Activated naive CD8-positive, alpha-beta T cell (primary cell): ENCODE measurements around the gene SNAPC3.
"Not testable (repeated sequence)": the region's sequence is repeated elsewhere in the genome, so short reads cannot be mapped to it uniquely, and the experiment has no call there.

Source experiments
- H3K27ac Mint-ChIP-seq: one replicate; pipeline ENCODE4 v1.8.0; 2021; ENCODE audit warnings: mixed read lengths
- H3K27me3 Mint-ChIP-seq: one replicate; pipeline ENCODE4 v1.8.0; 2021; ENCODE audit warnings: mixed read lengths
- H3K36me3 Mint-ChIP-seq: one replicate; pipeline ENCODE4 v1.8.0; 2021; ENCODE audit warnings: mixed read lengths
- H3K4me1 Mint-ChIP-seq: one replicate; pipeline ENCODE4 v1.8.0; 2021; ENCODE audit warnings: low read depth, mixed read lengths
- H3K4me3 Mint-ChIP-seq: one replicate; pipeline ENCODE4 v1.8.0; 2021; ENCODE audit warnings: mild to moderate bottlenecking, mixed read lengths
- H3K9me3 Mint-ChIP-seq: one replicate; pipeline ENCODE4 v1.8.0; 2021; ENCODE audit warnings: low read depth, mixed read lengths

The SNAPC3 gene

DNA sequence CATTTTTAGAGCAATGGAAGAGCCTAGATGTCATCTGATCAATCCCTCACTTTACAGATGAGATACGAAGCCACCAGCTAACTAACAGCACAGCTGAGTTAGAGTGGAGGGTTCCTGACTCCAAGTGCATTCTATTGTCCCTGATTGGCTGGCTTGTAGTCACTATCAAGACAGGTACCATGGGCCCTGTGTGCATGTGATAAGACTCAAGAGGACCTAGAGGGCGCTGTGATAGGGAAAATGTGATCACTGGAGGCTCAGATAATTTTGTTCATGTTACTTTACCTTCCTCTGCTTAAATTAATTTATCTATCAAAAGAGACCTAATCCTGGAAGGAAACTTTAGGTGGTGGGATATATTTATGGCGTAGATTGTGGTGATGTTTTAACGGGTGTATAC is 19.5 kb upstream of the SNAPC3 start:
- H3K4me1 Mint-ChIP-seq, result no peaks in the 10 kb centered on the region
- no peaks in the 10 kb centered on the region for H3K27me3 Mint-ChIP-seq
- peaks cover 4% of the 10 kb centered on the region for H3K9me3 Mint-ChIP-seq
- H3K4me3 Mint-ChIP-seq, result no peak overlapping the region
- H3K36me3 Mint-ChIP-seq, result peaks cover 5% of the 10 kb centered on the region
- H3K27ac Mint-ChIP-seq, result no peak overlapping the region

DNA sequence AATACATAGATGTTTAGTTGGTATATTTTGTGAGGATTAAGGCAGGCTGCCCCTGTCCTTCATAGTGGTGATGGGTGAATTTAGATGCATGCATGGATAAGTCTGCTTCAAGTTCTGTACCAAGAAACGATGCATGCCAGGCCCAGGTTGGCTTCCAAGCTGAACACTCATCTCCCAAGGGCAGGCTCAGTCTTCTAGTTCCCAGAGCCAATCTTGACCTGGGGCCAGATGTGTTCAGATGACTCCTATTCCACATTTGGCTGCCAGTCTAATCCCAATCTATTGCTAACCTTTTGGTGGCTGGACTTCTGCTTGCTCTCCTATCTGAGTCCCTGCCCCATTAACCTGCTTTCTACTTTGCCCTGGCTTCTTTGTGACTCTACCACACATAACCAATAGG is 18.5 kb upstream of the SNAPC3 start:
- no peaks in the 10 kb centered on the region for H3K27me3 Mint-ChIP-seq
- no peaks in the 10 kb centered on the region for H3K4me1 Mint-ChIP-seq
- peaks cover 3% of the 10 kb centered on the region for H3K9me3 Mint-ChIP-seq
- no peak overlapping the region for H3K4me3 Mint-ChIP-seq
- no peak overlapping the region for H3K27ac Mint-ChIP-seq
- peaks cover 5% of the 10 kb centered on the region for H3K36me3 Mint-ChIP-seq

DNA sequence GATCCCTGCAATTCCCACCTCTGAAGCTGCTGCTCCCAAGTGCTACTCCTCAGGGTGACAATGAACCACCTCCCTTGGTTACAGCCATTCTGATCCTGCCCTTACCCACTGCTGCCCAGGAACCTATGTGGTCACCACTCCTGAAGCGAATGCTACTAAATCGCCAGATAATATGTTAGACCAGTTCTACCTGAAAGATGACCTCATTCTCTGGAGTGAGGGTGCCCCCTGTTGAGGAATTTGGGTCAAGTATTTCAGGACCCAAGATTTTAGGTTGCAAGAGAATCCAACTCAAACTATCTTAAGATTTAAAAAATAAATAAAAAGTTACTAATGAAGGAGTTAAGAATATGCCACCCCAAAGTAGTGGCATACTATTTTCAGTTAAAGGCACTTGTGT is 5.8 kb upstream of the SNAPC3 start:
- Mint-ChIP-seq H3K36me3 (no peaks in the 10 kb centered on the region), H3K27me3 (no peaks in the 10 kb centered on the region), H3K4me1 (peaks cover 1% of the 10 kb centered on the region), H3K27ac (no peak overlapping the region), H3K9me3 (no peaks in the 10 kb centered on the region), H3K4me3 (no peak overlapping the region)

DNA sequence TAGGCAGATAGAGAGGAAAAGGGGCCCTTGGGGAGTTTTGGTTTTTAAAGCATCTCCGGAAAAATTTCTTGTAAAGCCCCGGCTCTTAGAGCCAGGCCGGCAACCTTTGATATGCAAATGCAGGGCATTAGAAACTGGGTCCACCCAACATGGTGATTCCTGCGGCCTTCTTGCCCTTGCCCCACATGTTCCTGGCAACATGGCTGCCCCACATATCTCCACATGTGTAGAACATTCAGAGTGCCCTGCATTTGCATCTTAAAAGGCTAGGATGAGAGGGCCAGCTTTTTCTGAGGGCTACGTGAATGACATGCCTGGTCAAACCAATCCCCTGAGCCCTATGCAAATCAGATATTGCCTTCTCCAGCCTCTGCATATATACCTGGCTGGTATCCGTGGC is 5.0 kb upstream of the SNAPC3 start:
- Mint-ChIP-seq H3K4me3 (no peak overlapping the region), H3K27me3 (no peaks in the 10 kb centered on the region), H3K4me1 (peaks cover 6% of the 10 kb centered on the region), H3K9me3 (no peaks in the 10 kb centered on the region), H3K36me3 (no peaks in the 10 kb centered on the region), H3K27ac (no peak overlapping the region)

DNA sequence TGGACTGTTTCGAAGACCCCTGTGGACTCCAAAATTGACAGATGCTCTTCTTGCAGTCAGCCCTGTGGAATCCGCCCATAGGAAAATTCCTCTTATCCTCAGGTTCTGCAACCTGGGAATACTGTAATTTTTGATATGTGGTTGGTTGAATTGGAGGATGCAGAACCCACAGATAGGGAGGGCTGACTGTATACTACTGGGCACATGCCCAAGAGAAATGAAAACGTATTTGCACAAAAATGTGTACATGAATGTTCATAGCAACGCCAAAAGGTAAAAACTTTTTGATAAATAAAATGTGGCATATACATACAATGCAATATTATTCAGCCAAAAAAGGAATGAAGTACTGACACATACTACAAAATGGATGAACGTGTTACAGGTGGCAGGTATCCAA is 1.9 kb upstream of the SNAPC3 start:
- no peak overlapping the region for H3K27ac Mint-ChIP-seq
- no peaks in the 10 kb centered on the region for H3K9me3 Mint-ChIP-seq
- peaks cover 26% of the 10 kb centered on the region for H3K4me1 Mint-ChIP-seq
- H3K4me3 Mint-ChIP-seq, result no peak overlapping the region
- no peaks in the 10 kb centered on the region for H3K27me3 Mint-ChIP-seq
- H3K36me3 Mint-ChIP-seq, result peaks cover 3% of the 10 kb centered on the region

DNA sequence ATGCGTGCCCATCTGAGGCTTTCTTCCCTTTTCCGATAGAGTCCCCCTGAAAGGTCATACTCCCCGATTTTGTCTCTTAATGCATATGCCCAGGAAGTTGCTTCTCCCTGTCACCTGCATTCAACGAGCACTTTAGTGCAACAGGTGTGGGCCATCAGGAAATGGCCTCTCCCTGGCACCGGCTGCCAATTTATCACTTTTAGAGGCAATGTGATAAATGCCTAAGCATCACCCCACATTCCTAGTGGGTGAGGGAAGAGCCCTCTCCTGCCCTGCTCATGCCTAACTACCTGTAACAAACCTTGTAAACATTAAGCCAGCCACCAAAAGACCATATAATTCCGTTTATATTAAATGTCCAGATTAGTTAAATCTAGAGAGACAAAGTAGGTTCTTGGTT is 1.1 kb upstream of the SNAPC3 start:
- Mint-ChIP-seq H3K36me3 (peaks cover 7% of the 10 kb centered on the region), H3K4me1 (peaks cover 33% of the 10 kb centered on the region), H3K27me3 (no peaks in the 10 kb centered on the region), H3K27ac (no peak overlapping the region), H3K4me3 (peak overlapping the region; percentile 95), H3K9me3 (no peaks in the 10 kb centered on the region)

DNA sequence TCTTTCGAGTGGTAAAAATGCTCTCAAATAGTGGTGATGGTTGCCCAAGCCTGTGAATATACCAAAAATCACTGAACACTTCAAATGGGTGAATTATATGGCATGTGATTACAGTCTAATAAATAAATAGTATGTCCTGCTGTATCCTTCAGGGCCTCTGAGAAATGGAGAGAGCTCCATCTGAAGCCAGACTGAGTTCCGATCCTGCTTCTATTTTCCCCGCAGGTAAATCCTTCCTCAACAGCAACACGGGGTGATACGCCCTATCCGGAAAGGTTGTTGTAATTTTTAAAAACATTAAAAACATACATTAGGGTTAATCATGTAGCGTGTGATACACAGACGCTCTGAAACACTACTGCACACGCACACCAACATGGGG is 695 bp upstream of the SNAPC3 start:
- peaks cover 36% of the 10 kb centered on the region for H3K4me1 Mint-ChIP-seq

DNA sequence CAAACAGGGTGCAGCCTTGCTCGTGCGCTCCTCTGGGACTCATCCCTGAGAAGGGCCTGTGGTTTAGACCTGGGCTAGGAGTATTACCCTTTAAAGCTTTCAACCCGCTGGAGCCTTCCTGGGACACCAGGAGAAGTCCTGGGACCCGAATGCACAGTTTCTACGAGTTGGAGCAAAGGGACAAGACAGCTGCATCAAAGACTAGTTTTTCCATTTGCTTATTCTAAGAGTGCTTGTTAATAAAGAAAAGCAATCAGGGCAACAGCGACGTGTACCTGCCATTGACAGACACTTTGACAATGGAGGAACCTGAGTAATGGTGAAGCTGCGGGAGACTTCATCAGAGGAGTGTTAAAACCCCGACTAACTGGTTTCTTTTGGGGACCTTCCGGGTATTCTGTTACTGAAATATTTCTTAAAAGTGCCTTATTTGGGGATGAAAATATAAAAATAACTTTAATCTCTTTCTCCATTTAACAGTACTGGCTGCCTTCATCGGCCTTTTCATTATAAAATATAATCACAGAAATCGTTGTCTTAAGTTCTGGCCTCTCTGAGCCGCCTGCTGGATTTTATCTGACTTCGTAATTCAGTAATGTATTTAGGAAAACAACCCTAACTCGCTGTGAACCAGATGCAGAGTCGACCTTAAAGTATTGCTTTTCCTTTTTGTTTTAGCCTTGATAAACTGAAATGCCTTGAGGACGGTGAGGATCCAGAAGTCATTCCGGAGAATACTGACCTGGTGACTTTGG is 732 bp downstream of the SNAPC3 start:
- Mint-ChIP-seq H3K9me3 (no peaks in the 10 kb centered on the region), H3K27ac (peak overlapping the region; percentile 88), H3K4me1 (peaks cover 39% of the 10 kb centered on the region), H3K27me3 (no peaks in the 10 kb centered on the region), H3K4me3 (peak overlapping the region; percentile 95), H3K36me3 (peaks cover 7% of the 10 kb centered on the region)

More for the DNA sequence above, 695 bp upstream of the SNAPC3 start:
- Mint-ChIP-seq H3K27ac (peak overlapping the region; percentile 87), H3K4me3 (peak overlapping the region; percentile 95), H3K36me3 (peaks cover 7% of the 10 kb centered on the region), H3K27me3 (no peaks in the 10 kb centered on the region), H3K9me3 (no peaks in the 10 kb centered on the region)

DNA sequence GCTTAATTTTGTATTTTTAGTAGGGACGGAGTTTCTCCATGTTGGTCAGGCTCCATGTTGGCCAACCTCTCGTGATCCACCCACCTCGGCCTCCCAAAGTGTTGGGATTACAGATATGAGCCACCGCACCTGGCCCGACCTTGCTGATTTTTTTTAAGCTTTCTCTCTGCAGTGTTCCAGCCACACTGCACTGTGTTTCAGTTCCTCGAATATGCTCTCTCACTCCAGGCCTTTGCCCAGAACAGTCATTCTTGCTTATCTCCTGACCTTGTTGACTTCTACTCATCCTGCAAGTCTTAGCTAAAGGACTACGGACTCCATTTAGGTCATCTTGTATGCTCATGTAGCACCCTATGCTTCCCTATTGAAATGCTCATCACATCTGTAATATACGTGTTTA is 3.3 kb downstream of the SNAPC3 start:
- no peaks in the 10 kb centered on the region for H3K27me3 Mint-ChIP-seq
- H3K9me3 Mint-ChIP-seq, result no peaks in the 10 kb centered on the region
- H3K27ac Mint-ChIP-seq, result no peak overlapping the region
- H3K4me1 Mint-ChIP-seq, result peaks cover 60% of the 10 kb centered on the region
- peak overlapping the region; percentile 25 for H3K4me3 Mint-ChIP-seq
- H3K36me3 Mint-ChIP-seq, result peaks cover 12% of the 10 kb centered on the region

DNA sequence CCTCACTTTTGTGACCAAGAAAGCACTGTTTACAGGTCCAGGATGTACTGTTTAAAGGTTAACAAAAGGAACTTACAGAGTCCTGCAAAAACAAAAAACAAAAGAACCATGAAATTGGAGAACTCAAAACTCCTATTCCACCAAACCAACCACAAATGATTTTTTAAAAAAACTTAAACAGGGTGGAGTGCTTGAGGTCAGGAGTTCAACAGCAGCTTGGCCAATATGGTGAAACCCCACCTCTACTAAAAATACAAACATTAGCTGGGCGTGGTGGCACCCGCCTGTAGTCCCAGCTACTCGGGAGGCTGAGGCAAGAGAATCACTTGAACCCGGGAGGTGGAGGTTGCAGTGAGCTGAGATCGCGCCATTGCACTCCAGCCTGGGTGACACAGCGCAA is 5.0 kb downstream of the SNAPC3 start:
- H3K36me3 Mint-ChIP-seq, result peaks cover 12% of the 10 kb centered on the region

DNA sequence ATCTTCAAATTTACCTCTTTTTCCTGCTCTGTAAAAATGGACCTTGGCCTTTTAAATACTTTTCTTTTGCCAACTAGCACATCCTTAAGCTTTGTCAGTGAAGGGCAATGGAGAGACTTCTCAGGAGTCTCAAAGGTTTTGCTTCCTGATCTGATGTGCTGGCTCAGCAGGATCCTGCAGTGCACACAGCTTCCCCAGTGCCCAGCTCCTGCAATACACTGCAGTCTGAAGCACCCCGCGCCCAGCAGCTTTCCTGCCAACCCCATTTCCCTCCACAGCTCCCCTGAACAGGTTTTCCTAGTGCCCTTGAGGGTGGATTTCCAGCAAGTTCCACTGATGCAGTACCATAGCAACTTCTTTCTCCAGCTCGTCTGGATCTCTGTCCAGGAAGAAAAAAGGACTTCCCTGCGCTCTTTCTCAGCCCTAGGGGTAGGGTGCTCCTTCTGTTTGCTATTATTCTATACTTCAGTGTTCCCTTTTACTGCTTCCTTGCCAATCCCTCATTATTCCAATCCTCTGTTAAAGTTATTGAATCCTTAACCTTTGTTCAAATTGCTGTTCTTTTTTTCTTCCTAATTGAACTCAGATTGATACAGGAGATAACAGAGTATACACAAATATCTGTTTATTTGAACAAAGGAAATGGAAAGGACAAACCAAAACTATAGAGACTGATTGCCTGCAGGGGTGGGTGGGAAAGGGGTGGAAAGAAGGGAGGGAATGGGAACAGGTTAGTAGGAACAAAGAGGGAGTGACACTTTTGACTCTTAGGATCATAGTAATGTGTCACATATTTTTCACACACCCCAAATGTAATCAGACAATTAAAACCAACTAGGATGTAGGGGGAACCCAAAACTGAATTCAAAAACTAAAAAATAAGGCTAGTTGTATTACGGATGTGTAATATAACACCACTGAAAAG is 8.5 kb downstream of the SNAPC3 start:
- peaks cover 44% of the 10 kb centered on the region for H3K4me1 Mint-ChIP-seq
- peak overlapping the region; percentile 52 for H3K27ac Mint-ChIP-seq
- peaks cover 20% of the 10 kb centered on the region for H3K36me3 Mint-ChIP-seq
- no peaks in the 10 kb centered on the region for H3K9me3 Mint-ChIP-seq
- no peaks in the 10 kb centered on the region for H3K27me3 Mint-ChIP-seq
- no peak overlapping the region for H3K4me3 Mint-ChIP-seq

More for the DNA sequence above, 5.0 kb downstream of the SNAPC3 start:
- H3K9me3 Mint-ChIP-seq, H3K27ac Mint-ChIP-seq, H3K27me3 Mint-ChIP-seq, H3K4me3 Mint-ChIP-seq: not testable (repeated sequence)
- H3K4me1 Mint-ChIP-seq, result peaks cover 58% of the 10 kb centered on the region

DNA sequence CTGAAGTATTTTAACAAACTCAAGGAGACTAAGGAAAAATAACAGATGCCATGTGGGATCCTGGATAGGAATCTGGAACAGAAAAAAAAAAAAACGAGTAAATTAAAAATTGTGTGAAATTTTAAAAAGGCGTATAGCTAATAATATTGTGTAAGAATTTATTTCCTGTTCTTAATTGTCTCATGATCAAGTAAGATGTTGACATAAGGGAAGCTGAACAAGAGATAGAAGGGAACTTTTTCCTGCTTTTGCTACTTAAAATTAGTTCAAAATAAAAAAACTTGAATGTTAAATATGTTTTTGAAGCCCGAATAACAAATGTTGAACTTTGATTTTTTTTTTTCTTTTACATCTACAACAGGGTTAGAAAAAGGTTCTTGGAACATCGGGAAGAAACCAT is 10.5 kb downstream of the SNAPC3 start:
- Mint-ChIP-seq H3K4me3 (no peak overlapping the region), H3K4me1 (peaks cover 48% of the 10 kb centered on the region), H3K27ac (peak overlapping the region; percentile 13), H3K27me3 (no peaks in the 10 kb centered on the region), H3K9me3 (no peaks in the 10 kb centered on the region), H3K36me3 (peaks cover 21% of the 10 kb centered on the region)

DNA sequence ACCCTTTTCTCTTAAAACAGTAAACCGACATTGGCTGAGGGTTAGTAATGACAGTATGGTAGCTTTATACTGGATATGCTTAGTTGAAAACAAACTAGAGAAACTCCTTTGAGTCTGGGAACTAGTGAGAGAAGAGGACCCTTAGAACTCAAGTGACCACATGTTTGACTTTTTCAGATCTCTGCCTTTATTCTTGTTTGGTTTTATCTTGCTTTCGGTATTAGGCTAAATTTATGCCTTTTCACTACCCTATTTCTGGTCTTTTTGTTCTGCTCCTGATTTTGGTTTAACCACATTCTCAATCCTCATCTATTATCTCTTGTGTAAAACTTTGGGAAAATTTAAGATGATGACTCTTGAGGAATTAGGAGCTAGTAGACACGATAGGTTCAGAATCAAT is 11.0 kb downstream of the SNAPC3 start:
- H3K9me3 Mint-ChIP-seq, result no peaks in the 10 kb centered on the region
- H3K27me3 Mint-ChIP-seq, result no peaks in the 10 kb centered on the region
- H3K27ac Mint-ChIP-seq, result peak overlapping the region; percentile 2
- H3K4me1 Mint-ChIP-seq, result peaks cover 49% of the 10 kb centered on the region
- H3K4me3 Mint-ChIP-seq, result no peak overlapping the region
- peaks cover 21% of the 10 kb centered on the region for H3K36me3 Mint-ChIP-seq

DNA sequence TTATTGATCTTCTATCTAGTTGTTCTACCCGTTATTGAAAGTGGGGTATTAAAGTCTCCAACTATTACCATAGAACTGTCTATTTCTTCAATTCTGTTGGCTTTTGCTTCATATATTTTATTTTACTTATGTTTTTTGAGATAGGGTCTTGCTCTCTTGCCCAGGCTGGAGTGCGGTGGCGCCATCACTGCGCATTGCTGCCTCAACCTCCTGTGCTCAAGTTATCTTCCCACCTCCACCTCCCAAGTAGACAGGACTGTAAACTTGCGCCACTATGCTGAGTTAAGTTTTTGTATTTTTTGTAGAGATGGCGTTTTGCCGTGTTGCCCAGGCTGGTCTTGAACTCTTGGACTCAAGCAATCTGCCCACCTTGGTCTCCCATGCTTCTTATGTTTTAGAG is 16.2 kb downstream of the SNAPC3 start:
- no peak overlapping the region for H3K27ac Mint-ChIP-seq
- H3K36me3 Mint-ChIP-seq, result peaks cover 16% of the 10 kb centered on the region
- H3K4me1 Mint-ChIP-seq, result peaks cover 24% of the 10 kb centered on the region
- H3K9me3 Mint-ChIP-seq, result no peaks in the 10 kb centered on the region
- H3K4me3 Mint-ChIP-seq, result no peak overlapping the region
- H3K27me3 Mint-ChIP-seq, result no peaks in the 10 kb centered on the region

DNA sequence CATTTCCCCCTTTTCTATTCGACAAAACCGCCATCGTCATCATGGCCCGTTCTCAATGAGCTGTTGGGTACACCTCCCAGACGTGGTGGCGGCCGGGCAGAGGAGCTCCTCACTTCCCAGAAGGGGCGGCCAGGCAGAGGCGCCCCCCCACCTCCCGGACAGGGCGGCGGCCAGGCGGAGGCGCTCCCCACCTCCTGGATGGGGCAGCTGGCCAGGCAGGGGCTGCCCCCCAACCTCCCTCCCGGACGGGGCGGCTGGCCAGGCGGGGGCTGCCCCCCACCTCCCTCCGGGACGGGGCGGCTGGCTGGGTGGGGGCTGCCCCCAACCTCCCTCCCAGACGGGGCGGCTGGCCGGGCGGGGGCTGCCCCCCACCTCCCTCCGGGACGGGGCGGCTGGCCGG is 19.2 kb downstream of the SNAPC3 start:
- H3K4me3 Mint-ChIP-seq, H3K9me3 Mint-ChIP-seq, H3K27me3 Mint-ChIP-seq, H3K27ac Mint-ChIP-seq, H3K36me3 Mint-ChIP-seq: not testable (repeated sequence)
- H3K4me1 Mint-ChIP-seq, result peaks cover 17% of the 10 kb centered on the region
